DND-41 (cell line): ENCODE results near the gene NOL4L.

Experiments used
- CTCF ChIP-seq: IDR thresholded peaks from 2 replicates; pipeline ENCODE4 v1.5.1; 2012; ENCODE audit warnings: borderline replicate concordance, low read length, moderate library complexity, mild to moderate bottlenecking; ENCODE audit not compliant: poor library complexity, severe bottlenecking; ENCODE audit errors: extremely low read depth
- EZH2 ChIP-seq: IDR thresholded peaks from 3 replicates; pipeline ENCODE4 v1.6.1; 2012; ENCODE audit warnings: borderline replicate concordance, low read depth, mild to moderate bottlenecking, moderate library complexity, low read length, inconsistent platforms; ENCODE audit not compliant: severe bottlenecking

GRCh38 chr20:32534661-32535240 lies 50.4 kb downstream of the NOL4L start:
- no peak for TF ChIP-seq CTCF
- TF ChIP-seq EZH2: no peak
